Ovary (tissue), 3 donors: ENCODE results near the gene ELOVL2.

Source experiments
- CTCF ChIP-seq, 3 donors: fragments of 450-650 bp in 2 of 3; fragments of 200-600 bp in 1 of 3; IDR thresholded peaks; one replicate each; pipeline versions ENCODE4 v1.5.1 to v1.8.0; 2016 to 2022; ENCODE audit warnings: antibody characterized with exemption in 3 of 3, mild to moderate bottlenecking in 1 of 3
- EP300 ChIP-seq: sonication (generic); formaldehyde crosslinking; IDR thresholded peaks from one replicate; pipeline ENCODE4 v1.6.1; 2017; ENCODE audit warnings: antibody characterized with exemption
- POLR2A ChIP-seq: fragments of 450-650 bp; IDR thresholded peaks from one replicate; pipeline ENCODE4 v1.6.1; 2017; ENCODE audit warnings: antibody characterized with exemption, mild to moderate bottlenecking, moderate library complexity
- donor health status: DM: no; HTN: no; CAD: no.

GRCh38 chr6:10972196-10972595, 71.9 kb downstream of the ELOVL2 start:
- TF ChIP-seq POLR2A: no peak
- TF ChIP-seq CTCF (IDR thresholded peaks at IDR 0.05): no peak
- no peak for TF ChIP-seq EP300
